Measurements from ENCODE around the gene FGF1. TPM values are rescaled to one million over a fixed set of nuclear protein-coding genes. Genes with fewer than 3 reads are reported as not detected.

The FGF1 gene
- total RNA-seq, 3 donors from 2014 or later = 0.32 to 20.3 (median 6.6) TPM

- Histone ChIP-seq H3K4me3 (no peak overlapping the region), H3K4me1 (peaks cover 0 to 6% of the 10 kb centered on the region in 2 donors), H3K27me3 (no peaks in the 10 kb centered on the region), H3K27ac (no peak overlapping the region), H3K9me3 (no peaks in the 10 kb centered on the region), H3K36me3 (no peaks in the 10 kb centered on the region)
- intact Hi-C loops (cut with DNase I; ENCODE audit: low total_unique reads) = loop anchor here (10.0 kb wide), 1 partner anchor 744 kb away; no protein-coding TSS in a partner anchor
- TF ChIP-seq CTCF (IDR thresholded peaks at IDR 0.05) (no peak), POLR2A (IDR thresholded peaks at IDR 0.05) (no peak), POLR2AphosphoS5 (IDR thresholded peaks at IDR 0.05) (no peak)
- no peak for DNase-seq (ENCODE audit: low spot score in 2 of 2)
Observed at GRCh38 chr5:142640316-142641005, 45.4 kb downstream of the FGF1 start.

GRCh38 chr5:142639455-142639854 lies 46.4 kb downstream of the FGF1 start:
- H3K4me1 ChIP-seq = no peaks in the 10 kb centered on the region
- no peak overlapping the region for H3K27ac ChIP-seq
- H3K36me3 ChIP-seq = no peaks in the 10 kb centered on the region
- H3K27me3 ChIP-seq = no peaks in the 10 kb centered on the region
- no peak for TF ChIP-seq POLR2A (IDR thresholded peaks at IDR 0.05)
- TF ChIP-seq POLR2AphosphoS5 (IDR thresholded peaks at IDR 0.05) = no peak
- TF ChIP-seq CTCF (IDR thresholded peaks at IDR 0.05) = no peak
- DNase-seq (ENCODE audit: low spot score in 2 of 2) = no peak
- H3K4me3 ChIP-seq = no peak overlapping the region
- H3K9me3 ChIP-seq = no peaks in the 10 kb centered on the region
- intact Hi-C loops (cut with DNase I; ENCODE audit: low total_unique reads) = no loop called here

GRCh38 chr5:142637871-142638270 lies 48.0 kb downstream of the FGF1 start:
- intact Hi-C loops (cut with DNase I; ENCODE audit: low total_unique reads) = no loop called here
- Histone ChIP-seq H3K27ac (no peak overlapping the region), H3K27me3 (no peaks in the 10 kb centered on the region), H3K9me3 (no peaks in the 10 kb centered on the region), H3K36me3 (no peaks in the 10 kb centered on the region), H3K4me3 (no peak overlapping the region), H3K4me1 (no peaks in the 10 kb centered on the region)
- no peak for TF ChIP-seq CTCF (IDR thresholded peaks at IDR 0.05)
- TF ChIP-seq POLR2AphosphoS5 (IDR thresholded peaks at IDR 0.05) = no peak
- no peak for TF ChIP-seq POLR2A (IDR thresholded peaks at IDR 0.05)
- DNase-seq (ENCODE audit: low spot score in 2 of 2) = no peak

DNA sequence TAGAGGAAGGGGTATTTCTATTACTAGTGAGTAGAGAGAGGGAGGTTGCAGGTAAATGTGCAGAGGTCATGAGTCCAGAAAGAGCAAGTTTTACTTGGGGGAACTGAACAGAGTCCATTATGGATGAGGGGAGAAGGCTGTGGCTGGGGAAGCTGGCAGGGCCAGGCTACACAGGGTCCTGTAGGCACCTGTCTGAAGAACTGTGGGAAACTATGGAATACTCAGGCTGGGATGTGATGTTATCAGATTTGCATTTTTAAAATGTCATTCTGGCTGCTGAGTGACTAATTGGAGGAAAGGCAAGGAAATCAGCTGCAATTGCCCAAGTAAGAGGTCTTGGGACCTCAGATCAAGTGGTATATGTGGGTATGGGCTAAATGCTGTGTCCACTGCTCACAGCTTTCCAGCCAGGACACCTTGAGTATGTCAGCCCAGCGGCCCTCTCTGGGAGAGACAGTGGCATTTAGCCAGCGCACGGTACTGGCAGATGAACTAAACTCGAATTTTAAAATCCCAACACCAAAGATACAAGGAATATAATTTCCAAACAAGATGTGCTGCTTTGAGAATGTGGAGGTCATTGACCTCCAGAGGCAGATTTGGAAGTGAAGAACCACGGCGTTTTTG lies 49.1 kb downstream of the FGF1 start:
- TF ChIP-seq POLR2AphosphoS5 (IDR thresholded peaks at IDR 0.05) (no peak), CTCF (IDR thresholded peaks at IDR 0.05) (no peak), POLR2A (IDR thresholded peaks at IDR 0.05) (no peak)
- no peak for DNase-seq (ENCODE audit: low spot score in 2 of 2)
- intact Hi-C loops (cut with DNase I; ENCODE audit: low total_unique reads) = no loop called here
- H3K36me3 ChIP-seq = no peaks in the 10 kb centered on the region
- no peaks in the 10 kb centered on the region for H3K9me3 ChIP-seq
- H3K4me1 ChIP-seq = no peaks in the 10 kb centered on the region
- no peaks in the 10 kb centered on the region for H3K27me3 ChIP-seq
- no peak overlapping the region for H3K4me3 ChIP-seq
- peak overlapping the region in 1 of 2 donors; percentile 43 for H3K27ac ChIP-seq

- no peak for TF ChIP-seq POLR2A (IDR thresholded peaks at IDR 0.05)
- TF ChIP-seq POLR2AphosphoS5 (IDR thresholded peaks at IDR 0.05) = no peak
- TF ChIP-seq CTCF (IDR thresholded peaks at IDR 0.05) = no peak
- no peaks in the 10 kb centered on the region for H3K27me3 ChIP-seq
- no peak overlapping the region for H3K27ac ChIP-seq
- H3K4me1 ChIP-seq = no peaks in the 10 kb centered on the region
- H3K36me3 ChIP-seq = no peaks in the 10 kb centered on the region
- DNase-seq (ENCODE audit: low spot score in 2 of 2) = no peak
- no peaks in the 10 kb centered on the region for H3K9me3 ChIP-seq
- no peak overlapping the region for H3K4me3 ChIP-seq
- intact Hi-C loops (cut with DNase I; ENCODE audit: low total_unique reads) = no loop called here
Observed at GRCh38 chr5:142636093-142636492, 49.8 kb downstream of the FGF1 start.

Data from breast epithelium (tissue), 4 donors.